Measurements from ENCODE around the gene PPP2R5D.

GRCh38 chr6:43011207-43011606 is 26.8 kb downstream of the PPP2R5D start:
- TF ChIP-seq, protein P1, sequence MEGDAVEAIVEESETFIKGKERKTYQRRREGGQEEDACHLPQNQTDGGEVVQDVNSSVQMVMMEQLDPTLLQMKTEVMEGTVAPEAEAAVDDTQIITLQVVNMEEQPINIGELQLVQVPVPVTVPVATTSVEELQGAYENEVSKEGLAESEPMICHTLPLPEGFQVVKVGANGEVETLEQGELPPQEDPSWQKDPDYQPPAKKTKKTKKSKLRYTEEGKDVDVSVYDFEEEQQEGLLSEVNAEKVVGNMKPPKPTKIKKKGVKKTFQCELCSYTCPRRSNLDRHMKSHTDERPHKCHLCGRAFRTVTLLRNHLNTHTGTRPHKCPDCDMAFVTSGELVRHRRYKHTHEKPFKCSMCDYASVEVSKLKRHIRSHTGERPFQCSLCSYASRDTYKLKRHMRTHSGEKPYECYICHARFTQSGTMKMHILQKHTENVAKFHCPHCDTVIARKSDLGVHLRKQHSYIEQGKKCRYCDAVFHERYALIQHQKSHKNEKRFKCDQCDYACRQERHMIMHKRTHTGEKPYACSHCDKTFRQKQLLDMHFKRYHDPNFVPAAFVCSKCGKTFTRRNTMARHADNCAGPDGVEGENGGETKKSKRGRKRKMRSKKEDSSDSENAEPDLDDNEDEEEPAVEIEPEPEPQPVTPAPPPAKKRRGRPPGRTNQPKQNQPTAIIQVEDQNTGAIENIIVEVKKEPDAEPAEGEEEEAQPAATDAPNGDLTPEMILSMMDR (conservative IDR thresholded peaks at IDR 0.05): no peak
- TF ChIP-seq ZFX (IDR thresholded peaks at IDR 0.05): no peak
